SK-N-SH treated with all-trans-retinoic acid at 6 μM for 48 hours (cell line): ENCODE results near the gene HOXB4.

Experiments used
- ATAC-seq: fragments of 200-7000 bp; cut with Tn5 transposase; 3 replicates; pipeline ENCODE4 v1.9.1; 2020; ENCODE audit warnings: mild to moderate bottlenecking, moderate library complexity
- ARNTL ChIP-seq: fragments of 450-650 bp; formaldehyde crosslinking; IDR thresholded peaks from 2 replicates; pipeline ENCODE4 v1.5.0; 2020; ENCODE audit warnings: low read depth, mild to moderate bottlenecking, moderate library complexity, borderline replicate concordance
- BACH2 ChIP-seq: fragments of 250-450 bp; sonication (Bioruptor Pico); IDR thresholded peaks from 2 replicates; pipeline ENCODE4 v1.9.0; 2021; ENCODE audit warnings: mild to moderate bottlenecking, borderline replicate concordance
- CREB5 ChIP-seq: fragments of 250-450 bp; sonication (Bioruptor Pico); IDR thresholded peaks from 2 replicates; pipeline ENCODE4 v1.5.1; 2020; ENCODE audit warnings: low read depth, mild to moderate bottlenecking, moderate library complexity
- CSDC2 ChIP-seq: fragments of 250-450 bp; sonication (Bioruptor Pico); IDR thresholded peaks from 2 replicates; pipeline ENCODE4 v1.5.0; 2020; ENCODE audit warnings: mild to moderate bottlenecking, moderate library complexity
- CSRNP3 ChIP-seq: fragments of 250-450 bp; sonication (Bioruptor Pico); IDR thresholded peaks from 2 replicates; pipeline ENCODE4 v1.5.1; 2021; ENCODE audit warnings: mild to moderate bottlenecking, moderate library complexity
- ESRRG ChIP-seq: fragments of 250-450 bp; sonication (Bioruptor Pico); IDR thresholded peaks from 2 replicates; pipeline ENCODE4 v1.6.1; 2021; ENCODE audit warnings: mild to moderate bottlenecking
- GLIS3 ChIP-seq: fragments of 250-450 bp; sonication (Bioruptor Pico); IDR thresholded peaks from 2 replicates; pipeline ENCODE4 v1.5.0; 2020; ENCODE audit warnings: mild to moderate bottlenecking, moderate library complexity
- ISL1 ChIP-seq: fragments of 250-450 bp; sonication (Bioruptor Pico); IDR thresholded peaks from 2 replicates; pipeline ENCODE4 v2.1.2; 2022; ENCODE audit warnings: mild to moderate bottlenecking, moderate library complexity
- OSR1 ChIP-seq: fragments of 250-450 bp; sonication (Bioruptor Pico); IDR thresholded peaks from 2 replicates; pipeline ENCODE4 v1.8.0; 2022; ENCODE audit warnings: moderate library complexity, mild to moderate bottlenecking, inconsistent platforms
- PPARA ChIP-seq: fragments of 250-450 bp; sonication (Bioruptor Pico); IDR thresholded peaks from 2 replicates; pipeline ENCODE4 v1.5.0; 2020; ENCODE audit warnings: mild to moderate bottlenecking, borderline replicate concordance
- RARB ChIP-seq: fragments of 250-450 bp; sonication (Bioruptor Pico); IDR thresholded peaks from 2 replicates; pipeline ENCODE4 v1.8.0; 2021; ENCODE audit warnings: mild to moderate bottlenecking, moderate library complexity
- SNAI2 ChIP-seq: fragments of 250-450 bp; sonication (Bioruptor Pico); IDR thresholded peaks from 2 replicates; pipeline ENCODE4 v1.5.0; 2020; ENCODE audit warnings: mild to moderate bottlenecking, moderate library complexity
- TCF4 ChIP-seq: fragments of 250-450 bp; sonication (Bioruptor Pico); IDR thresholded peaks from 2 replicates; pipeline ENCODE4 v1.8.0; 2021; ENCODE audit warnings: mild to moderate bottlenecking, moderate library complexity, borderline replicate concordance
- TOX ChIP-seq: fragments of 250-450 bp; sonication (Bioruptor Pico); IDR thresholded peaks from 2 replicates; pipeline ENCODE4 v1.8.0; 2021; ENCODE audit warnings: mild to moderate bottlenecking, moderate library complexity, borderline replicate concordance
- ZC3H10 ChIP-seq: fragments of 250-450 bp; sonication (Bioruptor Pico); IDR thresholded peaks from 2 replicates; pipeline ENCODE4 v1.5.1; 2021; ENCODE audit warnings: mild to moderate bottlenecking, moderate library complexity
- ZFP3 ChIP-seq: fragments of 250-450 bp; sonication (Bioruptor Pico); IDR thresholded peaks from 2 replicates; pipeline ENCODE4 v1.5.0; 2020; ENCODE audit warnings: mild to moderate bottlenecking, moderate library complexity
- ZFP30 ChIP-seq: fragments of 450-650 bp; formaldehyde crosslinking; IDR thresholded peaks from 2 replicates; pipeline ENCODE4 v1.5.0; 2022; ENCODE audit warnings: mild to moderate bottlenecking, moderate library complexity
- ZNF70 ChIP-seq: fragments of 450-650 bp; formaldehyde crosslinking; IDR thresholded peaks from 2 replicates; pipeline ENCODE4 v1.5.0; 2020; ENCODE audit warnings: mild to moderate bottlenecking, moderate library complexity
- TF ChIP-seq, protein P1 (sequence below): fragments of 250-450 bp; sonication (Bioruptor Pico); IDR thresholded peaks from 2 replicates; pipeline ENCODE4 v1.8.0; 2020; ENCODE audit warnings: mild to moderate bottlenecking, moderate library complexity, borderline replicate concordance

HOXB4 gene

DNA sequence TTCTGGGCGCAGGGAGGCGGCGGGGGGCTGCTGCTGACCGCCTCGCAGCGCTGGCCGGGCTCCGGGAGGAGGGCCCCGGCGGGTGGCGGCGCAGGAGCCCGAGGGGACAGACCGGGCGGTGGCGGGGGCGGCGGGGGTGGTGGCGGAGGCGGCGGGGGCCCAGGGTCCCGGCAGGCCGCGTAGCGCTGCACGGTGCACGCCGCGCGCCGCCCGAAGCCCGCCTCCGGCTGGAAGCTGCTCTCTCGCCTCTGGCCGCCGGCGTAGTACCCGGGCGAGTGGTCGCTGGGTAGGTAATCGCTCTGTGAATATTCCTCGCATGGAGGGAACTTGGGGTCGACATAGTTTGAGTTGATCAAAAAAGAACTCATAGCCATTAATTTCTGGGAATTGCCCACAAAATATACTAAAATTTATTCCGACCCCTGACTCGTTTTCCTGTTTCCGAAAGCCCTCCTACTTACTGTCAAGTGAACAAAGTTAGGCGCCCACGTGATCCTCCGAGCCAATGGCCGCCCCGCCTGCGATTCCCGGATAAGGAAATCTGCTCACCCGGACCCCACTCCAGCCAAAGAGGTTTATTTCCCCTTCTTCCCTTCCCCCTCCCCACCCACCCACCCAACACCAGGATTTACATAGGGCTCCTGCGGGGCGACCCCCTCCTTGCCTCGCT lies at the start of gene HOXB4:
Gene HOXB4 (minus strand): TSS at position 405 of the 670 bp plus-strand sequence. CDS start 31 bp downstream, at position 374.
- ATAC-seq: no peak
- no peak for TF ChIP-seq ZFP3
- TF ChIP-seq ESRRG (CRISPR knock-in tag): no peak
- no peak for TF ChIP-seq BACH2 (CRISPR knock-in tag)
- TF ChIP-seq TOX: no peak
- TF ChIP-seq ZFP30 (CRISPR knock-in tag): no peak
- no peak for TF ChIP-seq OSR1 (CRISPR knock-in tag)

- no peak for TF ChIP-seq ISL1
- TF ChIP-seq ESRRG (CRISPR knock-in tag): no peak
- TF ChIP-seq CSRNP3: no peak
- no peak for TF ChIP-seq GLIS3 (CRISPR knock-in tag)
- TF ChIP-seq ZFP30 (CRISPR knock-in tag): no peak
- no peak for TF ChIP-seq RARB
- TF ChIP-seq CREB5 (CRISPR knock-in tag): no peak
- TF ChIP-seq, protein P1, sequence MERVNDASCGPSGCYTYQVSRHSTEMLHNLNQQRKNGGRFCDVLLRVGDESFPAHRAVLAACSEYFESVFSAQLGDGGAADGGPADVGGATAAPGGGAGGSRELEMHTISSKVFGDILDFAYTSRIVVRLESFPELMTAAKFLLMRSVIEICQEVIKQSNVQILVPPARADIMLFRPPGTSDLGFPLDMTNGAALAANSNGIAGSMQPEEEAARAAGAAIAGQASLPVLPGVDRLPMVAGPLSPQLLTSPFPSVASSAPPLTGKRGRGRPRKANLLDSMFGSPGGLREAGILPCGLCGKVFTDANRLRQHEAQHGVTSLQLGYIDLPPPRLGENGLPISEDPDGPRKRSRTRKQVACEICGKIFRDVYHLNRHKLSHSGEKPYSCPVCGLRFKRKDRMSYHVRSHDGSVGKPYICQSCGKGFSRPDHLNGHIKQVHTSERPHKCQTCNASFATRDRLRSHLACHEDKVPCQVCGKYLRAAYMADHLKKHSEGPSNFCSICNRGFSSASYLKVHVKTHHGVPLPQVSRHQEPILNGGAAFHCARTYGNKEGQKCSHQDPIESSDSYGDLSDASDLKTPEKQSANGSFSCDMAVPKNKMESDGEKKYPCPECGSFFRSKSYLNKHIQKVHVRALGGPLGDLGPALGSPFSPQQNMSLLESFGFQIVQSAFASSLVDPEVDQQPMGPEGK (CRISPR knock-in tag): no peak
- TF ChIP-seq SNAI2 (CRISPR knock-in tag): no peak
- no peak for TF ChIP-seq ZNF70
- TF ChIP-seq OSR1 (CRISPR knock-in tag): no peak
- no peak for ATAC-seq
These were observed 49.0 kb upstream of the HOXB4 start for GRCh38 chr17:48627118-48627597.

GRCh38 chr17:48626245-48627117 lies 48.3 kb upstream of the HOXB4 start, which contains the start of gene HOXB9:
TSS of gene HOXB9 (minus strand) at chr17:48626358. CDS start at chr17:48626269, 89 bp downstream.
- TF ChIP-seq BACH2 (CRISPR knock-in tag) (no peak), CSDC2 (CRISPR knock-in tag) (no peak), ISL1 (no peak), ZFP30 (CRISPR knock-in tag) (no peak), CSRNP3 (no peak), TCF4 (CRISPR knock-in tag) (no peak), ARNTL (CRISPR knock-in tag) (no peak), ZFP3 (no peak), SNAI2 (CRISPR knock-in tag) (no peak), TOX (no peak), PPARA (CRISPR knock-in tag) (no peak), RARB (no peak), ZNF70 (no peak), ESRRG (CRISPR knock-in tag) (no peak), CREB5 (CRISPR knock-in tag) (no peak), ZC3H10 (CRISPR knock-in tag) (no peak)
- TF ChIP-seq, protein P1 (CRISPR knock-in tag): no peak
- peak; percentile 8; the same call in 2 of the 3 replicates for ATAC-seq
